GM19043 (cell line): Measurements from ENCODE around the gene ALG9.
"Not testable (repeated sequence)": the region's sequence is repeated elsewhere in the genome, so short reads cannot be mapped to it uniquely, and the experiment has no call there.

ENCODE experiments used
- ATAC-seq: cut with Tn5 transposase; IDR thresholded peaks from one replicate; pipeline ENCODE4 v1.9.1; 2021; ENCODE audit warnings: low read depth; ENCODE audit not compliant: unreplicated experiment

ALG9 gene

GRCh38 chr11:111870886-111871692, at the start of gene ALG9:
Gene ALG9, minus strand, starts transcription at chr11:111871581. Its CDS starts 99 bp downstream, at chr11:111871482.
- peak; percentile 83 for ATAC-seq

- no peak for ATAC-seq
Observed at GRCh38 chr11:111920908-111921307, 49.5 kb upstream of the ALG9 start.

- ATAC-seq, result no peak
Observed at GRCh38 chr11:111918390-111919256, 47.2 kb upstream of the ALG9 start, which contains the start of gene C11orf52. Gene C11orf52, plus strand, starts transcription at chr11:111918913. Its CDS starts 60 bp downstream, at chr11:111918973.

DNA sequence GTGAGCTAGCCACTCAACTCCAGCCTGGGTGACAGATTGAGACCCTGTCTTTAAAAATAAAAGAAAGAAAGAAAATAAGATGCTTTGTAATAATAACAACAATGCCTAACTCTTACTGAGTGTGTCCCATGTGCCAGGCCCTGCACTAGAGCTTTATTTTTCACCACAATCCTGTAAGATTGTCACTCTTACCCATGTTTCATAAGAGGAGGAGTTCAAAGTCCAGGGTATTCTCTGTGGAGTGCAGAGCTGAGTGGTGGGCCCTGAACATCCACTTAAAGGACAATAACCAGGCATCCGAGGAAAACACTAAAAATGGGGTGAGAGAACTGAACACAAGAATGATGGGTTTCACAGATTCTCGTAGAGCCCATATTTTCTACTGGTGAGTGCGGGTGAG, 46.4 kb upstream of the ALG9 start:
- ATAC-seq, result no peak

GRCh38 chr11:111917312-111917711, 45.9 kb upstream of the ALG9 start:
- no peak for ATAC-seq

GRCh38 chr11:111916768-111917167, 45.4 kb upstream of the ALG9 start:
- ATAC-seq, result no peak

DNA sequence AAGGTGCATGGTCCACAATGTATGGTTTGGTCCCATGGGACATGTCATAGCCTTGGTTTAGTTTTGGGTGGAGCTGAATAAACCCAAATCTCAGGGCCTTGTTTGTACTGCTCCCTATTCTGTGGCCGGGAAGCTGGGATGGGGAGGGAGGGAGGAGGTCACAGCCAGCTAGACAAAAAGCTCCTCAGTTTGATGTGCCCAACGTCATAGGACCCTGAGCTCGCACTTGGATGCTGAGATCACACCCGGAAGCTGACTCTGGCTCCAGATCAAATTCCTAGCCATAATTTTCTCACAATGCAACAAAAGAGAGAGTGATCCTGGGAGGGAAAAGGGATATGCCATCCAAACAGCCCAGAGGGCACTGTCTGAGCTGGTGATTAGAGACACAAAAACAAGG, 42.6 kb upstream of the ALG9 start:
- no peak for ATAC-seq

DNA sequence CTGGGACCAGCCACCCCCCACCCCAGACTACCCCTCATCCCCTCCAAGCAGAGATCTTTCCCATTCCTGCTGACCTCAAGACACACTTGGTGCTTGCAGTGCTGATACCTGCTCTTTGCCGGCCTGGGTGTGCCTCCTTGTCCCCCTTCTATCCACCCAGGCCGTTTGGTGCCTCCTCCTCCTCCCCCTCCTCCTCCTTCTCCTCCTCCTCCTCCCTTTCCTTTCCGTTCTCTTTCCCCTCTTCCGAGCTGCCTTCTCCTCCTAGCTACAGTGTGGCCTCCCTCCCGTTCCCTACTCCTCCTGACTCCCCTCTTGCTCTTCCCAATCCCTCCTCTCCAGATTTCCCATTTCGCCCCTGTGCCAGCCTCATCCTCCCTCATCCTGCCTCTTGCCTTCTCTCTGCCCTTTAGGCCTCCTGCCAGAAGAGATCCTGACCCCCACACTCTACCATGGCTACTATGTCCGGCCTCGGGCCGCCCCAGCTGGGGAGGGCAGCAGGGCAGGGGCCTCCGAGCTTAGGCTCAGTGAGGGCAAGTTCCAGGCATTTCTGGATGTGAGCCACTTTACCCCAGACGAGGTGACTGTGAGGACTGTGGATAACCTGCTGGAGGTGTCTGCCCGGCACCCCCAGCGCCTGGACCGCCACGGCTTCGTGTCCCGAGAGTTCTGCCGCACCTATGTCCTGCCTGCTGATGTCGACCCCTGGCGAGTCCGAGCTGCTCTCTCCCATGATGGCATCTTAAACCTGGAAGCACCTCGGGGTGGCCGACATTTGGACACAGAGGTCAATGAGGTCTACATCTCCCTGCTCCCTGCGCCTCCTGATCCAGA, 41.9 kb upstream of the ALG9 start:
- ATAC-seq, result no peak

GRCh38 chr11:111912535-111912934, 41.2 kb upstream of the ALG9 start, which contains the start of gene HSPB2:
Gene HSPB2, plus strand, starts transcription at chr11:111912734. Its CDS starts 96 bp downstream, at chr11:111912830.
- ATAC-seq, result no peak

GRCh38 chr11:111911563-111912401, 40.4 kb upstream of the ALG9 start, which contains the start of gene CRYAB:
Gene CRYAB, minus strand, starts transcription at chr11:111911770. Its CDS starts 46 bp downstream, at chr11:111911724.
- ATAC-seq, result no peak

DNA sequence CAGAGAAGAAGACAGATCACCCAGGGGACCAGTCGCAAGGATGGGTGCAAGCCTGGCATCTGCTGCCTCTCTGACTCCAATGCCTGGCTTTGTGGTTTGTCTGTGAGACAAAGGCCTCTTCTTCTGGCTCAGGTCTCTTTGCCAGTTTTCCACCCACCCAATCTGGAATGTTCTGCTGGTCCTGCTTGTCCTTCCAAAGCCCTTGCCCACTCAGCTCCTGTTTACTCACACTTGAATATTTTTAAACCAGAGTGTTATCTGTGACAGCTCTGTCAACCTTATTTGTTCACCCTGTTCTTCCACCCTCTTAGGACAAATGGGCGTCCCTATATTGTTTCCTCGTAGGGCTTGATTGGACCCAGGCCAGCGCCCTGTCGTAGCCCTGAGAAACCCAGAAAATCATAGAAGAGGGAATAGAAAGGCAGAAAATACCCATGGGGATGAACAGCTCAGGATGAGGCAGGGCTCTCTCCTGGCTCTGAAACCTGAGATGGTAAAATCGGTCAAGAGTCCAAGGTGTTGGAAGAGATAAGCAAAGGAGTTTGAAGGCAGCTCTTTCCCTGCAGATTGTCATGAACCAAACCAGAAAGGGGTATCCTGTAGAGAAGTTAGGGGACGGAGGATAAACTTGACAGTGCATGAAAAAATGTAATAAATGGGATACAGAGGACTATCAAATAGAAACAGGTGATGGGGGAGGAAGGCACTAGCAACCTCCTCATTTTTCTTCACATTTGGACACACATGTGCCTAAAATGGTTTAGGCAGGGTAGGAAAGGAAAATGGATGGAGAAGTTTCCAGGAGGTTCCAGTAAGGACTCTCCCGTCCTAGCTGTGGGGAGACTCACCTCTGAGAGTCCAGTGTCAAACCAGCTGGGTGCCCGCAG, 39.5 kb upstream of the ALG9 start:
- no peak for ATAC-seq

GRCh38 chr11:111909378-111909777, 38.0 kb upstream of the ALG9 start:
- no peak for ATAC-seq

- no peak for ATAC-seq
Observed at GRCh38 chr11:111908639-111909305, 37.4 kb upstream of the ALG9 start.

- ATAC-seq, result no peak
Observed at GRCh38 chr11:111906680-111907079, 35.3 kb upstream of the ALG9 start.

GRCh38 chr11:111905411-111905810, 34.0 kb upstream of the ALG9 start:
- no peak for ATAC-seq

DNA sequence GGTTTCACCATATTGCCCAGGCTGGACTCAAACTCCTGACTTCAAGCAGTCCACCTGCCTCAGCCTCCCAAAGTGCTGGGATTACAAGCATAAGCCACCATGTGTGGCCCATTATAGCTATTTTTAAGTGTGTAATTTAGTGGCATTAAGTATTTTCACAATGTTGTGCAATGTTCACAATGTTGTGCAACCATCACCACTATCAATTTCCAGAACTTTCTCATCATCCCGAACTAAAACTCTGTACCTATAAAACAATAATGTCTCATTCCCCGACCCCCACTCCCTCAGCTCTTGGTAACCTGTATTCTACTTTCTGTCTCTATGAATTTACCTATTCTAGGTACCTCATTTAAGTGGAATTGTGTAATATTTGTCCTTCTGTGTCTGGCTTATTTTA, 15.5 kb upstream of the ALG9 start:
- no peak for ATAC-seq

GRCh38 chr11:111886032-111886431, 14.7 kb upstream of the ALG9 start:
- ATAC-seq, result no peak

GRCh38 chr11:111885053-111885452, 13.7 kb upstream of the ALG9 start:
- ATAC-seq, result not testable (repeated sequence)
